RPMI8226 (cell line): ENCODE data around the gene RPL41.

Experiments
- DNase-seq: peaks from one replicate; pipeline ENCODE4 v3.0.0-alpha.2; 2015

Gene RPL41

DNA sequence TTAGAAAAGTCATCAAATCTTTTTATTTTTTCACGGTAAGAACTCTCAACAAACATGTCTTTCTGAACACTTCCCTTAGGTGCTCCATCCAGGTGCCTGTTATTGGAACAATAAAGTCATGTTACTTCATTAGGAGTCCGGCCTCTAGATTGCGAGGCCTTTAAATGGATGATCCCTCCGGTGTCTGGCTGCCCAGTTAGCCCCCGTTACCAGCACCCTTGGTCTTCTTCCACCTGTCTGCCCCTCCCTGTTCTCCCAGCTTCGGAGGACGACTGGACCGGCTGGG lies 12.7 kb upstream of the RPL41 start:
- DNase-seq = no peak

DNA sequence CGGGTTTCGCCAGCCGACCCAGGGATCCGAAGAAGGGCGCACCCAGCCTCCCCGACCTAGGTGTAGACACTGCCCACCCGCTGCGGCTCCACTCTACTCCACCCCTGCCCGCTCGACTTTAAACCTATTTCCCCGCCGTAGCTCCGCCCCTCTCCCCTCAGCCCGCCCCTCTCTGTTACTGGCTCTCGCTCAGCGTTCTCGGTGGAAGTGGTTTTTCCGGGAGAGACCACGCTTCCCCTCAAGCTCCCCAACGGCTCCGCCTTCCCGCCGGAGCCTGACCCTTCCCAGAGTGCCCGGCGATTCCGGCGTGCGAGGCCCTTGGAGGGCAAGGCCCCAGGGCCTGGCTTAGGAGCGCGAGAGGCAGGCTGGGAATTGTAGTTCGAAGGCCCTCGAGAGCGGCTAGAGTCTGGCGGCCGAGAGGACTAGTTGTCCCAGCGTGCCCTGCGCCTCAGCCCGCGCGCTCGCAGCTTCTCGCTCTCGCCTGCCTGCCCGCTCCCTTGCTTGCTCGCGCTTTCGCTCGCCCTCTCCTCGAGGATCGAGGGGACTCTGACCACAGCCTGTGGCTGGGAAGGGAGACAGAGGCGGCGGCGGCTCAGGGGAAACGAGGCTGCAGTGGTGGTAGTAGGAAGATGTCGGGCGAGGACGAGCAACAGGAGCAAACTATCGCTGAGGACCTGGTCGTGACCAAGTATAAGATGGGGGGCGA lies 12.2 kb upstream of the RPL41 start, which contains the start of gene PA2G4:
Gene PA2G4, plus strand, starts transcription at position 451 of the 706 bp plus-strand sequence. Its CDS starts 179 bp downstream, at position 630.
- DNase-seq = peak; percentile 99

DNA sequence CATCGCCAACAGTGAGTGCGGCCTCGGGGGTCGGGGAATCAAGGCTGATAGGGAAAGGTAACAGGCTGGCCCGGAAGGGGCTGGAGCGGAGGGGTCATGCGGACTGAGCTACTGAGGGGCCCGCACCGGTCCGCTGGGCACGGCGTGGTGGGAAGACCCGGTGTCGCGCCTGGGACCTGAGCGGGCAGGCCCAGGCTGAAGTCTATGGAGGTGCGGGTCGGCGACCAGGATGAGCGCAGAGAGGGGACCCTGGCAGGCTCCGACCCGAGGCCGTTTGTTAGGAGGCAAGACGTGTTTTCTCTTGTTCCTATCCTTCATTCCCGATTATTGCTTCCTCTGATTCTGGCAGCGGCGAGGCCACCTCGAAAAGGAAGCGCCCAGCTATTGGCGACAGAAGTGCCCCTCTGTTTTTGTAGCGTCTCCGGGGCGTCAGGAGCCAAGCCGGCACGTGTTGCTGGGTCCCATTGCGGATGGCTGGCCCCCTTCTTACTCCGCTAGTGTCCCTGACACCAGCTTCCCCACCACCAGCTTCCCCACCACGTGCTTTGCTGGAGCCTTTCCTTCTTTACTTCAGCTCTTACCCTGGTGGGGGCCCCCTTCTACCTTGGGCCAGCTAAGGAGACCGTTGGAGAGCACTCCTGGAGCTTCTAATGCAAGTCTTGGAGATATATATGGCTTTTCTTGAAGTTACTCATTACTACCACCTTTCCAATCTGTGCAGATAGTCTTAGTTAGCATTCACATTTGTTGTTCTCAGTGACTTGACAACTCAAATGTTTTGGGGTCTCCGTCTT lies 11.4 kb upstream of the RPL41 start:
- DNase-seq = peak; percentile 49

DNA sequence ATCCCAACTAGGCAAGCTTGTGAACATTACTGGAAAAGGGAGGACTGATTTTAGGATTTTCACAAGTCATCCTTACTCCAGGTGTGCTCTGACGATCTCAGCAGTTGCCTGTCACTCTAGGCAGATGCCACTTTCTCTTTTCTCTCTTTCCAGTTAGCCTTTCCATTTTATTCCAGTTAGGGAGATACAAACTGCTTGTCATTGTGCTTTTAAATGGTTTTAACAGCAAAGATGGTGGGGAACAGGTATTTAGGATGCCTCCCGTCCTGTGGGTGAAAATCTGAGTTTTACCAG lies 10.9 kb upstream of the RPL41 start:
- no peak for DNase-seq

DNA sequence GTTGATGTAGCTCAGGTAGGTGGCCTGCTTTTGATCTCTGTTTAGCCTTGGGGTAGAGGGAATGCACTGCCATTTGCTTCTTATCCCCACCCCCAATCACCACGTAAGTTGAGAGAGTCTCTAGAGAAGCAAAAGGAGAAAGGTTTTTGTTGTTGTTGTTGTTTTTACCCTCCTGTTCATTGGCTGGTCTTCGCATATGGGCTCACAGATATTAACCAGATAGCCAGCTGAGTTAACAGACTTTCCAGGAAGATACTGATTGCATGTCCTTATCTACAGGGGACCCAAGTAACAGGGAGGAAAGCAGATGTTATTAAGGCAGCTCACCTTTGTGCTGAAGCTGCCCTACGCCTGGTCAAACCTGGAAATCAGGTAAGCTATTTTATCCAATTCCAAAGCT lies 9.2 kb upstream of the RPL41 start:
- DNase-seq = no peak

DNA sequence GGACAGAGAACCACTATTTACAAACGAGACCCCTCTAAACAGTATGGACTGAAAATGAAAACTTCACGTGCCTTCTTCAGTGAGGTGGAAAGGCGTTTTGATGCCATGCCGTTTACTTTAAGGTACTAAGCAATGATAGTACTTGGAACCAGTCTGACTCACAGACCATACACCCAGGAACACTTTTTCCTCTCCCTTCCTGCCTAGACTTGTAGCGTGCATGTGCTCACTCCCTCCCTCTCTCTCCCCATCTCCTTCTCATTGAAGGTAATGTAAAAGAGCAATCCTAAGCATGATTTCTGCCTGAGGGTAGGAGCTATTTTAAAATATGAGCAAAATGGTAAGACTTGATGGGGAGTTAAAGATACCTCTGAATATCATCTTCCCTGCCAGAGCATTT lies 5.9 kb upstream of the RPL41 start:
- DNase-seq = no peak

DNA sequence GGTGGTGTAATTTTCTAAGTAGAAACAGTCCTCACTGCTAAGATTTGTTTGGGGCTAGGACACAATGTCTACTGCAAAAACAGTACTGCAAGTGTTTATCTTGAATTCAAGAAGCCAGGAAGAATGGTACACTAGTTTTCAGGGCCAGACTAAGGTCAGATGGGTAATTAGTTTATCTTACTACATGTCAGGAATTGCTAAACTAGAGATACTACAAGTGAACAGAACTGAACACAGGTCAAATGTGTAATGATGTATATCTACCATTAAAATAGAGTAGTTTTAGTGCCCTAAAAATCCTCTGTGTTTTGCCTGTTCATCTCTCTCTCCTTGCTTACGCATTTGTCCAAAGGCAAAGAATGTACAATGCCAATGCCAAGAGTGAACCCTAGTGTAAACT lies 2.3 kb upstream of the RPL41 start:
- DNase-seq = no peak

DNA sequence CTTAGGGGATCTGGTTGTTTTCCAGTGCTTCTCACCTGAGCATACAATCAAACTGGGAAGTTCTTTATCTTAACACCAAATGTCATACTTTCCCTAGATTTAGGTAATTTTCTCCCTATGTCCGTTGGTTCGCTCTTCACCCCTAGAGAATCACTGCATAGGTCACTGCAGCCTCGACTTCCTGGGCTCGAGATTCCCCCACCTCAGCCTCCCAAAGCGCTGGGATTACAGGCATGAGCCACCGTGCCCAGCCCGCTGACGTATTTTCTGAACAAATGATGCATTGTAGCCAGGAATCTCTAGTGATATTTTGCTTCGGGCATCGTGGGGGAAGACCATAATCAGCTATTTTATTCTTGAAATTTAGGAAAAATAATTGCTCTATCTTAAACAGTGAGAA lies 1.1 kb upstream of the RPL41 start:
- DNase-seq = no peak

DNA sequence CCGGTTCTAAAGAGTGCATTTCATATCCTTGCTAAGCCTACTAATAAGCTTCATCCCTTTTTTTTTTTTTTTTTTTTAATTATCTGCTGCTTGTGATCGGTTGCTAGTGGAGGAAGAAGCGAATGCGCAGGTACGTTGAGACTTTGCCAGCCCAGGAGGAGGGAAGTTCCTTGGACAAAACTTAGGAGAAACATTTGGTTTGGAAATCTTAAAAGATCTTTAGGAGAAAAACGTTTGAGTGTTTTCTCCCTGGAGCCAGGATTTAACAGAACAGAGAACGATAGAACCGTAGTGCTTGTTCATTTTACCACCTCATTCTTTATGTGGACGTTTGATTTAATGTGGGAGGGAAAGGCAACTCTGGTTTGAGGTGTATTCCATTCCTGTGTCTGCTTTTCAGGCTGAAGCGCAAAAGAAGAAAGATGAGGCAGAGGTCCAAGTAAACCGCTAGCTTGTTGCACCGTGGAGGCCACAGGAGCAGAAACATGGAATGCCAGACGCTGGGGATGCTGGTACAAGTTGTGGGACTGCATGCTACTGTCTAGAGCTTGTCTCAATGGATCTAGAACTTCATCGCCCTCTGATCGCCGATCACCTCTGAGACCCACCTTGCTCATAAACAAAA lies 761 bp downstream of the RPL41 start:
- peak; percentile 11 for DNase-seq

DNA sequence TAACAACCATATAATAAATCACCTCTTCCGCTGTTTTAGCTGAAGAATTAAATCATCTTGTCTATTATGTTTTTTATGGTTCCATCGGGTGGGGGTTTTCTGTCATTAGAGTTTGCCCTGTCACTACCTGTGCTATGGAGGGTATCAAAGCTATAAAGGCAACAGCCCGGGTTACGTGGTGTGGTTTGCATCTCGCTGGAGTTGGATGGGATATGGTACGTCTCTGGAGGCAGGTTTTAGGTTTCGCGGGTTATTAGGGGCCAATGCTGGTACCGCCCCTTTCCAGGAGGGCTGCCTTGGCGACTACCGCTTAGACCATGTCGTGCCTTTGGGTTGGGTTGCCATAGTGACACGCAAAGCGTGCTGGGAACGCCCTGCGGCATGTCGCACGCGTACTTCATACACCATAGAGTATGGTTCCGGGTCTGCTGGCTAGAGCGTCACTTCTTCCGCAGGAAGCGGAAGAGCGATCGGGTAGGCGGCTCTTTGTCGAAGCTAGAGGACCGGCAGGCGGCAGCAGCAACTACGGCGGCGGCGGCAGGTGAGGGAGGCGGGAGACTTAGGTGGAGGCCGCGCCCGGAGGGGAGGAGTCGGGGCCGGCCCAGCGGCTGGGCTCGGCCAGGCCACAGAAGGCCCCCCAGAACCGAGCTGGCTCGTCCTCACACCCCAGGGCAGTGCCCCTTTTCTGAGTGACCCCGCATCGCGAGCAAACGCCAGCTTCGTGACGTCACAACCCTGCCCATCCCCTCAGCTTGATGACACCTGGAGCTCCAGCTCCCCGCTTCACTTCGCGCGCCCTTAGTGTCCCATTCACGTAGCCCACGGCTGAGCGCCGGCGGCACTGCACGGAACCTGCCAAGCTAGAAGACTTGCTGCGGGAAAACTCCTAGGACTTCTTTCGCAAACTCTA lies 1.6 kb downstream of the RPL41 start, which contains the start of gene ZC3H10:
Gene ZC3H10, plus strand, starts transcription at position 489 of the 910 bp plus-strand sequence. CDS start 2,297 bp downstream, outside the sequence.
- DNase-seq = peak; percentile 100

DNA sequence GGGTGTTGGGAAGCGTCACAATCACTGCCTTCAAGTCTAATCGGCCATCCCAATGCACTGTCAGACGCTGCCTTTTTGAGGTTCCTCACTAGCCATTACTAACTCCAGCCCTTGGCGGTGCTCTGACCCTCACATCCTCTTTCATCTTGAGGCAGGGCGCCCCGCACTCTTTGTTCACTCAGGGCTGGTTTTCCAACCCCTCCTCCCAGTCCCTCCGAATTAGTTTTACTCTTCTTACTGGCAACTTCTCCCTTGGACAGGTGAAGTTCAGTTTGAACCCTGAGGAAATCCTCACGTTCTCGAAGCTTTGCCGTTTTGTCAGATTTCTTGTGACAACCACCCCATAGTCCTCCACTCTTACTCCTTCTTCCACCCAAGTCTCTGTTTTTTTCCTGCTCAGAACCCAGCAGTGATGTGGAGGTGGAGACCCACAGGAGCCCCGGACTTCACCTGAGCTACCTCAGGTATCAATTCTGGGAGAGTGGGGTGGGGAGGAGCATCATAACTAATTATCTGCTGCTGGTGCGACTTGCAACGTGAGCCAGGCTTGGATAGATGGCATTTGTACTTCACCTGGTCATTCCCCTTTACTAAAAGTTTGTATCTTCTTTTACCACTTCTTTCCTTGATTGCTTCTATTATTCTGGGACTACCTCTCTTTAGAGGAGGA lies 2.4 kb downstream of the RPL41 start:
- DNase-seq = no peak

DNA sequence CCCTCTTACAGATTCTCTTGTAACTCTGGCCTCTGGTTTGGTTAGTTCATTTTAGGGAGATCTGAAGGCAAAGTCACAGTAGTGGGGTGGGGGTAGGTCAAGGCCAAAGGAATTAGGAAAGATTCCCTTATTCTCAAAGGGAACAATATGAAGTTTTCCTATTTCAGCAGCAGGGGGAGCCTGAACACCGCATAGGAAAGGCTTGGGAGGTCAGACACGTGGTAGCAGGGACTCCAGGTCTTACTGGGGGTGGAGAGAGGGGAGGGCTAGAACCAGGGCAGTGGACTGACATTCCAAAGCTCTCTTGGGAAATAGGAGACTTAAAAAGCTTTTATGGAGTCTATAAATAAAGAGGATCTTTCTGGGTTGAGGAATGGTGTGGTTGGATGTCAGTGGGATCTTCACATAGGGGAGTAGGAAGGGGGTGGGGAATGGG lies 2.9 kb downstream of the RPL41 start:
- DNase-seq = peak; percentile 78

DNA sequence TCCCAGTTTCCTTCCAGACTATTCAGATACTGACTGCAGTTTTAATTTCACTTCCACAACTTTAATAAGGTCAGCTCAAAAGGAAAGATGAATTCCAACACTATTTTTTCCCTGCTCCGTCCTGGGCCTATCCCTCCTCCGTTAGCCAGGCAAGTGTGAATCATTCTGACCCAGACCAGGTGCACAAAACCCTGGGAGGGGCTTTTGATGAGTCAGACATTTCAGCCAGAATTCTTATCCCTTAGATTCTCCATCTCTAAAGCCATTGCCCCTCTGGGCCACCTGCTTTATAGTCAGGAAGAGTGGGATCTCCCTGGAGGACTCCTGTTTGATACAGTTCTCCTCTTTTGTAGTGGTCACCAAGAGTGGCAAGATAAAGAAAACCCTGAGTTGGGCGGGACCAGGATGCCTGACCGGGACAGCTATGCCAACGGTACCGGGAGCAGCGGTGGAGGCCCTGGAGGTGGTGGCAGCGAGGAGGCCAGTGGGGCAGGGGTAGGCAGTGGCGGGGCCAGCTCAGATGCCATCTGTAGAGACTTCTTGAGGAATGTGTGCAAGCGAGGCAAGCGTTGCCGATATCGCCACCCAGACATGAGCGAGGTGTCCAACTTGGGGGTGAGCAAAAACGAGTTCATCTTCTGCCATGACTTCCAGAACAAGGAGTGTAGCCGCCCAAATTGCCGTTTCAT lies 3.9 kb downstream of the RPL41 start:
- no peak for DNase-seq

DNA sequence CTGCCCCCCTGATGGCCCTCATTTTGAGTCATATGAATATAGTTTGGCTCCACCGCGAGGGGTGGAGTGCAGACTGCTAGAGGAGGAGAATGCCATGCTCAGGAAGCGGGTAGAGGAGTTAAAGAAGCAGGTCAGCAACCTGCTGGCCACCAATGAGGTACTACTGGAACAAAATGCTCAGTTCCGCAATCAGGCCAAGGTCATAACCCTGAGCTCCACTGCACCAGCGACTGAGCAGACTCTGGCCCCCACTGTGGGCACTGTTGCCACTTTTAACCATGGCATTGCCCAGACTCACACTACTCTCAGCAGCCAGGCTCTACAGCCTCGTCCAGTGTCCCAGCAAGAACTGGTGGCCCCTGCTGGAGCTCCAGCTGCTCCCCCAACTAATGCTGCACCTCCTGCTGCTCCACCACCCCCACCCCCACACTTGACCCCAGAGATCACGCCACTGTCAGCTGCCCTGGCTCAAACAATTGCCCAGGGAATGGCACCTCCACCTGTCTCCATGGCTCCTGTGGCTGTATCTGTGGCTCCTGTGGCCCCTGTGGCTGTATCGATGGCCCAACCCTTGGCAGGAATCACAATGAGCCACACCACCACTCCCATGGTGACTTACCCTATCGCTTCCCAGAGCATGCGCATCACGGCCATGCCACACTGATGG lies 4.9 kb downstream of the RPL41 start:
- DNase-seq = no peak

DNA sequence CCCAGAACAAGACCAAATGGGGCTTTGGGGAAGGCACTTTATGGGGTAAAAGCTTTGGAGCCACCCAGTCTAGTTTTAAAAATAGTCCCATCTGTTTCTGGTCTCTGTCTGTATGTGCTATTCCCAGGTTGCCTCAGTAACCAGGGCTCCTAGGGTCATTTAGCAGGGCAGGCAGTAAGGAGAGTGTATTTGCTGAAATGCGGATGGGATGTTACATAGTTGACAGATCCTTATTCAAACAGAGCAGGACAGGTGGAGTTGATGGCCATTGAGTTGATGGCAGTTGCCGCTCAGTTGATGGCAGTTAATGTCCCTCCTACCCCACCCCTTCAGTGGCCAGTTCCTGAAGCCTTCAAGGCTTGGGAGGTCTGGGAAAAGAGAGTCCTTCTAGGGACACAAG lies 6.2 kb downstream of the RPL41 start:
- no peak for DNase-seq

DNA sequence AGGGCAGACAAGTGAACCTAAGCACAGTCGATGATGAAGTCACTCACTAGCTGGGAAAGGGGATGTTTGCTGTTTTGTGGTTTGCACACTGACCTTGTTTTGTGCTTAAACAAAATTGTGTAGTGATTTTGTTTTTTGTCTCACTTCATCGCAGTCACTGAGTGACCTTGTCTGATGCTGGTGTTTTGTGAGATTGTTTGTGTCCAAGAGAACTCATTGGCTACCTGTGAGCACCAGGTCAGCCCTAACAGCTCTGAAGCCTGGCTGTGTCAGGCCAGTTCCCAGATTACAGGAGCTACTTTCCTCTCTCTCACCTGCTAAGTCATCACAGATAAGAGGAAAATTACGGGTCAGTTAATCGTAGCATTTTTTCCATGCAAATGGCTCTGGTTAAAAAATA lies 7.7 kb downstream of the RPL41 start:
- no peak for DNase-seq

DNA sequence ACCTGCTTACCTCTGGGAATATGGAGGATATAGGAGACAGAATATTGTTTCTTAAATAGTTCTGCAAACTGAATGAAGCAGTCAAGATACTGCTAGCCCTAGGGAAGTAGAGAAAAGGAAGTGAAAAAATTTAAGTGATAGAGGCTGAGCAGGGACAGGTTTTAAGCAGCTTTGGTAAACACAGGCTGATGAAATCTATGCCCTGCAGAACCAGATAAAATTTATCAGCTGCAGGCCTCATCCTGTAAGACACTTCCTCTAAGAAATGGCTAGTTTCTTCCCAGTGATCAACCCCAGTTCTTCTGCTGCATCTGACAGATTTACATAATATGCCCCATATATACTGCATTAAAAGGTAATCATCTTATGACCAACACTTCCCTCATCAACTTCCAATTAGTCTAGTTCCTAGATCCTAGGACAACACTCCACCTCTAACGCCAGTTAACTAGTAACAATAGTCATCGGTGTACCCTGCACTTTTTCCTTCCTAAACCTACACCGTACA lies 10.4 kb downstream of the RPL41 start:
- peak; percentile 52 for DNase-seq

DNA sequence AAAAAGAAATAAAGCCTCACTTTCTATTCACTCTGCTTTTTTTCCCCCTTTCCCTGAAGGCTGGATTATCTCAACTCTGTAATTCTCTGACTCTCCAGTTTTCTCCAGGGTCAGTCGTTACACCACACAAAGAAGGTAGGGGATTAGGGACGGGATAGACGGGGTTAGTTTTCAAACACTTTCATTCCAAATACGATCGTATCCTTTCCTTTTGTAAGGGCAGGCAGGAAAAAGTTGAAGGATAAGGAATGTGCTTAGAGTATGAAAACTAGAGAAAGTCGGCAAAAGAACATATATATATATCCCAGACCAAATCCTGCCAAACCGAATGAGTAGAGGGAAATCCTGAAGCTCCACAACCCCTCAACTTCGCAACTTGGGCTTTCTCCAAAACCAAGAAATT lies 11.1 kb downstream of the RPL41 start:
- DNase-seq = no peak

DNA sequence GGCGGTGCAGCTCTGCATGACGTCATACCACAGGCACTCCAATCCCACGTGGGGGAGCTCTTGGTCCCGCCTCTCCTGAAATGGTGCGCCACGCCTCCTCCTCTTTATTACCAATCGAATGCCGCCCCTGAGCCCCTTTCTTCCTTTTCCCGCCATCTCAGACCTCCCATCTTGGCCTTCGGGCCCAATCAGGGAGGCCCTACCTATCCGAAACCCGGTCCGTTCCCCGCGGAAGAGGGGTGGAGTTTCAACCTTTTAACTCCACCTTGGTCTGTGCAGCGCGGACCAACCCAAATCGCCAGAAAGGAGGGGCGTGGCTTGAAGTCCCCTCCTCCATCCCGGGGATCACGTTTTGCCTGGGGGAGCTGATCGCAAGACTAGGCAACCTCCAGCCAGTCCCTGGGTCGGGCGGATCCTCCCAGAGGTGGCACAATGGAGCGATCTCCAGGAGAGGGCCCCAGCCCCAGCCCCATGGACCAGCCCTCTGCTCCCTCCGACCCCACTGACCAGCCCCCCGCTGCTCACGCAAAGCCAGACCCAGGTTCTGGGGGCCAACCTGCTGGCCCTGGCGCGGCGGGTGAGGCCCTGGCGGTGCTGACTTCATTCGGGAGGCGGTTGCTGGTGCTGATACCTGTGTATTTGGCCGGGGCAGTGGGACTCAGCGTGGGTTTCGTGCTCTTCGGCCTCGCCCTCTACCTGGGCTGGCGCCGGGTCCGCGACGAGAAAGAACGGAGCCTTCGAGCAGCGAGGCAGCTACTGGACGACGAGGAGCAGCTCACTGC lies 11.6 kb downstream of the RPL41 start, which contains the start of gene ESYT1:
Gene ESYT1, plus strand, starts transcription at position 380 of the 782 bp plus-strand sequence. Its CDS starts 53 bp downstream, at position 433.
- DNase-seq = peak; percentile 99

DNA sequence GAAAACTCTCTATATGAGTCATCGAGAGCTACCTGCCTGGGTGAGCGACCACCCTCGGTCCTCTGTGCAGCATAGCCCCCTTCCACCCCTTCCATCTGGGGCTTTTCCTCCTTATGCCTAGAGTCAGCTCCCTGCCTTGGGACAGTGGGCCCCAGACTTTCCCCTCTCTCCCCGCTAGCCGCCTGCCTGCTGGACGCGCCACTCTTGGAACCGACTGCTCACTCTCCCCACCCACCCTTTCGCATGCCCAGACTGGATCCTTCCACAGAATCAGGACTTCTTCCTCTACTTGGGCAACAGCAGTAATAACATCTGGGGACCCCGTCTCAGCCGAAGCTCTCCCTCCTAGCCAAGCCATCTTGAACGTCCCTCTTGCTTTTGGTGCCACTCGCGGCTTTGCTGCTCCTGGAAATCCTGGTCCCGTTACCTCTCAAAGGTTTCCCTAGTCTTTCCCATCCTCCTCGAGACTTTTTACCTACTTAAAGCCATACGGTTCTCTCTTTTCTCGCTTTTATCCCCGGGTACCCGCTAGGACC lies 12.3 kb downstream of the RPL41 start:
- no peak for DNase-seq
